Activated T-cell treated with anti-CD3 and anti-CD28 coated beads for 1 hour (primary cell): ENCODE measurements around the gene RNF212.
"Not testable (repeated sequence)": the region's sequence is repeated elsewhere in the genome, so short reads cannot be mapped to it uniquely, and the experiment has no call there.

Experiments
- DNase-seq: peaks from one replicate; pipeline ENCODE4 v3.0.0-alpha.2; 2020; ENCODE audit warnings: low read depth

Gene RNF212

GRCh38 chr4:1113311-1114009 lies at the start of gene RNF212:
Gene RNF212 (minus strand): TSS chr4:1113564. CDS start chr4:1113464, 100 bp downstream.
- peak; percentile 22 for DNase-seq

GRCh38 chr4:1160351-1160750 lies 47.0 kb upstream of the RNF212 start:
- no peak for DNase-seq

- no peak for DNase-seq
Observed at GRCh38 chr4:1156069-1156468, 42.7 kb upstream of the RNF212 start.

GRCh38 chr4:1155314-1155713 lies 42.0 kb upstream of the RNF212 start:
- no peak for DNase-seq

- no peak for DNase-seq
Observed at GRCh38 chr4:1154523-1155182, 41.3 kb upstream of the RNF212 start.

GRCh38 chr4:1154126-1154522 lies 40.8 kb upstream of the RNF212 start:
- no peak for DNase-seq

GRCh38 chr4:1153567-1154090 lies 40.3 kb upstream of the RNF212 start:
- DNase-seq: no peak

- no peak for DNase-seq
Observed at GRCh38 chr4:1152290-1152689, 38.9 kb upstream of the RNF212 start.

- DNase-seq: no peak
Observed at GRCh38 chr4:1151541-1151940, 38.2 kb upstream of the RNF212 start.

- no peak for DNase-seq
Observed at GRCh38 chr4:1150875-1151274, 37.5 kb upstream of the RNF212 start.

- DNase-seq: no peak
Observed at GRCh38 chr4:1139860-1140259, 26.5 kb upstream of the RNF212 start.

GRCh38 chr4:1137850-1138249 lies 24.5 kb upstream of the RNF212 start:
- DNase-seq: no peak

GRCh38 chr4:1137063-1137776 lies 23.9 kb upstream of the RNF212 start:
- DNase-seq: no peak

GRCh38 chr4:1136048-1136447 lies 22.7 kb upstream of the RNF212 start:
- DNase-seq: no peak

GRCh38 chr4:1133033-1133432 lies 19.7 kb upstream of the RNF212 start:
- DNase-seq: no peak

- peak; percentile 68 for DNase-seq
Observed at GRCh38 chr4:1130316-1131186, 17.2 kb upstream of the RNF212 start.

- DNase-seq: no peak
Observed at GRCh38 chr4:1126506-1126905, 13.1 kb upstream of the RNF212 start.

GRCh38 chr4:1125466-1125865 lies 12.1 kb upstream of the RNF212 start:
- DNase-seq: not testable (repeated sequence)

- DNase-seq: no peak
Observed at GRCh38 chr4:1124818-1125217, 11.5 kb upstream of the RNF212 start.

- DNase-seq: no peak
Observed at GRCh38 chr4:1122505-1122904, 9.1 kb upstream of the RNF212 start.

- DNase-seq: no peak
Observed at GRCh38 chr4:1116838-1117237, 3.5 kb upstream of the RNF212 start.
